GM19467 (cell line): Measurements from ENCODE around the gene WRNIP1.

ENCODE experiments used
- ATAC-seq: cut with Tn5 transposase; IDR thresholded peaks from one replicate; pipeline ENCODE4 v1.9.1; 2021; ENCODE audit warnings: mild to moderate bottlenecking, moderate library complexity; ENCODE audit not compliant: unreplicated experiment

Gene WRNIP1

DNA sequence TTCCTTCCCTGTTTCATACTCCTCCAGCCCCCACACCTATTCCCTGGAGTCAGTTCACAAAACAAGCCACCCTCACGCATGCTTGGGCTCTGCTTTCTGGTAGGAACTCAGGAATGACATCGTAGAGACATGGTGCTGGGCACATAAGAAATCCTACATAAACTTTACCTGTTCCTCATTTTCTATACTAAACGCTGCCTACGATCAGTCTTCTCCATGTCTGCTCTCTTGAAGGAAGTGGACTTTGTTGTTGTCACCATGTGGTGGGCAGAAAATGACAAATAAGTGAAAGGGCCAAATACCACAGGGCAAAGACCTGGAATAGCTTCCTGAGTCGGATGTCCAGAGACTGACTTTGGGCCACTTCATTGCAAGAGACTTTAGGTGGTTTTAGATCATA lies 24.6 kb upstream of the WRNIP1 start:
- ATAC-seq = no peak

DNA sequence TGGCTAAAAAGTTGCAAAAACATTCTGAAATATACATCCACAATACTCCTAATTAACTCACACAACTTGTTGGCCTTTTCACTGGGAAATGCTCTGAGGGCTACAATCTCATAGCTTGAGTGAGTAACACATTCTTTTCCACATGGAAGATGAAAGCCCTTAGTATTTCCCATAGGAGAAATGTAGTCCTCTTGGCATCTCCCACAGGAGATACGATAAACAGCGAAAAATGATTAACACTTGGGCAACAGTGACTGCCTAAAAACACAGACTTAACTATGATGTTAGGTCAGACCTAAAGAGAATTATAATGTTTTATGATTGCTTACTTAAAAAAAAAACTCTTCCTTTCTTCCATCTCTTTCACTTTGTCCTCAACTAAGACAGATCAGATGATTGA lies 23.4 kb upstream of the WRNIP1 start:
- ATAC-seq = no peak

DNA sequence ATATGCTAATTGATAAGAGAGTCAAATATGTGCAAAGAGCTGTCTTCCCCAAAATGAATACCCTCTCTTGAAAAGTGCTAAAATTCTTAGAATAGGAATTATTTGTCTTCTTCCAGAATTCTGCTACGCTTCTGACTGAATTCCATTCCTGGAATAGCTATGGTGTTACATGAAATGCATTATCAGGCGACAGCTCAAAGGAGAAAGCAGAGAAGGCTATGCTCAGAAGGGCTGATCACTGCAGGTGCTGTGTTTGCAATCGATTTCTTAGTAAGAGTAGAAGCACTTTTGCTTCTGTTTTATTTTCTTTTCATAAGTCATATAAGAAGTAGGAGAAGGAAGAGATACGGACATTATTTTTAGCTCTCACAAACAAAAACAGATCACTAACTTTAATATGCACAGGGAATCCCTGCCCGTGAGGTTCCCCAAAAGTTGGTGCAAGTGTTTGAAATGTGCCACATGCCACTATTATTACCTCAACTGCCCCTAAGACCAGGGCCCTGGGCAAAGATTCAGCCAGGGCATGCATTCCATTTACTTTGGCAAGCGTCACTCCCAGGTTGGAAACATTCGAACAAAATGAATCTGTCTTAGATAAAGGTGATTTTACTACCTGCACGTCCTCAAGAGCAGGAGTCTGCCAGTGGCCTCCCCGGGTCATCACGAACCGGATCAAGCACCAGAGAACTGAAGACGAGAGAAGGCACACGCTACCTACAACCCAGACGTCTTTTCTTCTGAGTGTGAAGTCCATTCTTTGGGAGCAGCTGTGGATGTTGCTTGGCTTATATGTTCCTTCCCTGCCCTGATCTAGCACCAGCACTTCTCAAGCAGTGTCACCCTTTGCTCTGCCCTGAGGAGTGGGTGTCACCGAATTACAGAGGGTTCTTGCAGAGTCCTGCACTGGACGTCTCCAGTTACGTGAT lies 21.6 kb upstream of the WRNIP1 start:
- ATAC-seq = no peak

DNA sequence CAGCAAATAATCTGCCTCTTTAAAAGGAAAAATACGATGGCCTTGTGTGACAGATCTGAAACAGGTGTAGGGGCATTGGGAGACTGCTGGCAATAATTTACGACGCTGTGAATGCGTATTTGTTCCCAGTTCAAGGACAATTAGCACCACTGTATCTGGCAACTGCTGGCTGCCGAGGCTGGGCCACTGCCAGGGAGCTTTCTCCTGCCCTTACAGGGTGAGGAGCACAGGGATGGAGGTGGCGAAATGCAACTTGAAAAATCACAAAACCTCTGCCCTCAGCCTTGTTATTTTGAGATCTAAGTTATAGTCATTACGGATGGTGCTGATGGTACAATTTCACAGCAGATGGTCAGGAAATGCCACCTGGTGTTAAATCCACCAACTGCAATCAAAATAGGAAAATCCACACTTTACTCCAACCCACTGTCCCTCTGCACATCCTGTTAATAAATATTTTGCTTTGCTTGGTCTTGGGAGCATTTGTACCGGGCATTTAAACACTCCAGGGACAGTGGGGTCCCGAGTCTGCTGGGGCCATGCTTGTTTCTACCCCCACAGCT lies 20.9 kb upstream of the WRNIP1 start:
- ATAC-seq = no peak

DNA sequence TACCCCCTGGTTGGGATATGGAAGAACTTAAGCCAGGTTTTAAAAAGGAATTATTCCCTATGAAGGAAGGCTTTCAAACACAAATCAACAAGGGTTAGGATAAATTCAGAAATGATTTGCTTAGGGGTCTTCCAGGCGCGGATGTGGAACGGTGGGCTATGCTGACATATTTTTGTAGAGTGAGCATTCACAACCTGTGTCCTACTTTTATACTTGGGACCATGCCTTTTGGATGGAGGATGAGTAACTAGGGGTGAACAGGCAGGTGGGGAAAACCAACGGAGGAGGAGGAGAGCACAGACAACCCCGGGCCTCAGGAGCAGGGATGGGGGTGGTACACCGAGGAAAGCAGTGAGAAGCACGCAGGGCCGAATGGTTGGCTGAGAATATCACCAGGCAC lies 20.4 kb upstream of the WRNIP1 start:
- no peak for ATAC-seq

DNA sequence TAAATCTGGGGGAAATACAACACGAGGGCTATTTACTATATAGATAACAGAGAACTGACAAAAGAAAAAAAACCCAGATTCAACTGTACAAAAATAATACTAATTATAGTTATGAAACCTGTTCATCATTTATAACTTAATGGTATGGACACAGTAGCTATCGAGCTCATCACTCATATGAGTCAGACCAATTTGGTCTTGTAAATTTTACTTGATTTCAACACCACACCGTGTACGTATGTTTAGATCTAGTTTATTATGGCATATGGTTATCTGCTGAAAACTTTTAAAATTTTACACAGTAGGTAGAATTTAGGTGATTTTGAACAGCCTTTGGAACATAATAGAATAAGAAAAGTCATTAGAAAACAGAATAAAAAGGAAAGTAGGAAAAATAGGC lies 19.9 kb upstream of the WRNIP1 start:
- ATAC-seq = no peak

DNA sequence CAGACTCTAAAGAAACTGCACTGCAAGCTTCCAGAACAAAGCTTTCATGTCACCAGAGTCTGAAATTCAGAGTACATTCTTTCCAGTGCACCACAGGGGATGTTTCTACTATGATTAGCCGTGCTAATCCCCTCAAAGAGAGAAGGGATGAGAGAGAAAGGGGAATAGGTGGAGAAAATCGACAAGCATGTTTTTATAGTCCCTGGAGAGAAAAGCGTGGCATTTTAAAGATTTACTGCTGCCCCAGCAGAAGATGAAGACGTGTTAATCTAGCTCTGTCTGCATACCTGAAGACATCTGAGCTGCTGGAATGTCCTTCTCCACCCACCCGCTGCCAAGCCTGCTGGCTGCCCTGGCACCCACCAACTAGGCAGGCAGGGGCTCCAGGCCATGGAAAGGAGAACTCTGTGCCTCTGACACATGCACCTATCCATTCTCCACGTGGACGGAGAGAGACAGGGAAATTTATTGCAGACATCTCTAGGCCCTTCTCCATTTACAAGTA lies 18.6 kb upstream of the WRNIP1 start:
- ATAC-seq = no peak

DNA sequence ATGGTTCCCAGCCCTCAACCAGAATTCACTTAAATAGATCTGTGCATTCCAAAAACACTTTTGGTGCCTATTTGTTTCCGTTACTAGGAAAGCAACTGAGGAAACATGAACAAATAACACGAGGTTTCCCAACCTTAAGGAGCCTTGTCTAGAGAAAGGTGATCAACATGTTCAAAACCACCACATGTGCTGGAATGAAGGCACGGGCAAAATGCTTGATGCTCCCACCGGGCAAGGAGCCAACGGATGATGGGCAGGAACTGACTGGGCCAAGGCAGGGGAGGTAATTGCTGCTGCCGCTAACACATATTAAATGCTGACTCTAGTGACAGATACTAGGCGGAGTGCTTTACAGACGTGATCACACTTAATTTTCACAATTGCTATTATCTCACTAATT lies 17.0 kb upstream of the WRNIP1 start:
- no peak for ATAC-seq

DNA sequence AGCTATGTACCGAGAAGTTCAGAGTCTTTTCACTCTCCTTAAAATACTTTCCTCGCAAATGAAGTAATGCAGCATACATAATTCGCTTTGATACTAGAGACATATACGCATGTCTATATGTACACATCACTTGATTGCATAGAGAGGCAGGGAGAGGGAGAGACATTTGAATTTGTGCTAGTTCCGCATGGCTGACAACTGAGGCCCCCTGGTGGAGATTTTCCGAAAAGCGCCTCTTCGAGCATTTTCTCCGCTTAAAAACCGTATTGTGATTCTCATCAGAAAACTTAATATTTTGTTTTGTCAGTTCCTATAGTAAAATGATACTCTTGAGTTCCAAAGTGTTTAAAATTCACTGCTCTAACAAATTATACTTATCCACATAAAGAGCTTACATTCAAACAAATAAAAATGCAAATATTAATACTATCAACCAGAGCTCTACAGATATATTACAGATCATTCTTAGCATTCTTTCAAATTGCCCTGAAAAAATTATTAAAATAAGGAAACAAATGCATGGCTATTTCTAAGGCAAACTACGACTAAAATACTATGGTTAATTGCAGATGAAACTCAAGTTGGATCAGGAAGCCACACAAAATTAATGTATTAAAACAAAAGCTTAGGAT lies 15.1 kb upstream of the WRNIP1 start:
- ATAC-seq = no peak

DNA sequence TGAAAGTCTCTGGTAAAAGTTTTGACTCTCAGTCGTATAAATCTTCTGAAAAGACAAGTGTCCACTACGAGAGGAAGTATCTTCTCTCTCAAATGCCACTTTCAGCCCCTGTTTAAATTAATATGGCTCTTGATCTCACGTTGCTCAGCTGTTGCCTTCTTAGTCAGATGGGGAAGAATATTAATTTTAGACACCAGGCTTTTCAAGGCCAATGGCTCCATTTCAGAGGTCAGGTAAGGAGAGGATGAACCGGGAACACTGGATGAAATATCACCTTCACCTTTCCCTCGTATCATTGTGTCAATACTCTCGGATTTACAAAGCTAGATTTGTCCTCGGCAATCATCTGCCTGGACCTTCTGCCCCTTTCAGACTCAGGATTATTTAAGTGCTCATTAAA lies 14.4 kb upstream of the WRNIP1 start, which contains the start of gene MYLK4:
Gene MYLK4 (minus strand): TSS at position 91 of the 400 bp plus-strand sequence. CDS start 1,628 bp downstream, outside the sequence.
- no peak for ATAC-seq

DNA sequence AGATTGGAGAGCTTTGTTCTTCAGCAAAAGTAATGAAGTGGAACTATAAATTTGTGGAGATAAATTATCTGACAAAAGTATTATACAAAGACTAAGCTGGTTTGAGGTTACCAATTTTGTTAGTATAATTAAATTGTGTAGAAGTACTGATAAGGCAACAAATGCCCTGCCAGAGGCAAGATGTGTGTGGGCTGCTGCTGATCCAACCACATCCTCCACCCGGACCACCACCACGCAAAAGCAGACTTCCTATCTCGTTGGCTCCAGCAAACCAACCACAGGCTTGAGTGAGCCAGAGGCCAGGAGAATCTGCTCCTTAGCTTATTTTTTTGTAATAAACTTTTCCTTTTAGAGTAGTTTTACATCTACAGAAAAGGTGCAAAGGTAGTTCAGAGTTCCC lies 13.3 kb upstream of the WRNIP1 start:
- no peak for ATAC-seq

DNA sequence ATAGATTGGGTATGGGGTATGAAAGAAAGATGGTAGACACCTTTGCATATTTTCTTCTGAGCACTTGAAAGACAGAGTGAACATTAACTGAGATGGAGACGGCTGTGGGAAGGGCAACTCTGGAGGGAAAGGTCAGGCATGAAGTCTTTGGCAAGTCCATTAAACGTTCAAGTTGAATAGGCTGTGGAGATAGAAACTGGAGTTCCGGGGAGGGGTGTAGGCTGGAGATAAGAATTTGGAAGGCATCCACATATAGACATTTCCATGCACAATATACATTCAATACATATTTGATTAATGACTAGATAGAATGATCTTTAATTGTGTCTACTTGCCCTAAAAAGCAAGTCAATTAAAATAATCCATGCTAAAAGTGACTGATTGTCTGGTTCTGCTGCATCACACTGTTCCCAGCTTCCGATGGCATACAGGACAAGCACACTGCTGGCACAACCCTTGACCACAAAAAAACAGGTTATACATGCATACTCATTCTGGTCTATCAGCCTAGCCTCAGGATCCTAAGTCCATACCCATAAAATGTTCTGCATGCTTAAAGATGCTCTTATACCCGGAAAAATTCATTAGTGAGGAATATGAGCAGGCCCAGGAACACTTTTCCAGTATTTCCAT lies 12.6 kb upstream of the WRNIP1 start:
- ATAC-seq = no peak

DNA sequence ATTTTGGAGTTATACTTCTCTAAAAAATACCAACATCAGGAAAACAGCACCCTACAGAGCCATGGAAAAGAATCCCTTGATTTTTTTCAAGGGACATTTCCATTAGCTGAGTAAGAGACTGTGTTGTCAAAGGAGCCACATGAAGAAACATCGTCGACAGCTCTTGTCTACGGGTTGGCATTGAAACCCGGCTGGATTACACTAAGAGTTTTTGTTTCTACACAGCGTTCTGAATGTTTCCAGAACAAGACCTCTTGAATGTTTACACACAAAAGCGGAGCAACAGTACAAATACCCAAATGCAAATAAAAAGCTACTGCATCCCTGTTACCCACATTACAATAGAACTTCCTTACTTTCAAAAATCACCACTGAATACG lies 12.1 kb upstream of the WRNIP1 start:
- no peak for ATAC-seq

DNA sequence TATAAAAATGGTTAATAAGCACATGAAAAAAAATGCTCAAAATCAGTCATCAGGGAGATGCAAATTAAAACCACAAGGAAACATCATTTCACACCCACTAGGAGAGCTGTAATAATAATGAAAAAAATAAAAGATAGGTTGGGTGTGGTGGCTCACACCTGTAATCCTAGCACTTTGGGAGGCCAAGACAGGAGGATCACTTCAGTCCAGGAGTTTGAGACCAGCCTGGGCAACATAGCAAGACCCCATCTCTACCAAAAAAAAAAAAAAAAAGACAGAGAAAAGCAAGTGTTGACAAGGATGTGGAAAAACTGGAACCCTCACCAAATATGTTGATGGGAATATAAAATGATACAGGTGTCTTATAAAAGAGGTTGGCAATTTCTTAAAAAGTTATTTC lies 11.4 kb upstream of the WRNIP1 start:
- no peak for ATAC-seq

DNA sequence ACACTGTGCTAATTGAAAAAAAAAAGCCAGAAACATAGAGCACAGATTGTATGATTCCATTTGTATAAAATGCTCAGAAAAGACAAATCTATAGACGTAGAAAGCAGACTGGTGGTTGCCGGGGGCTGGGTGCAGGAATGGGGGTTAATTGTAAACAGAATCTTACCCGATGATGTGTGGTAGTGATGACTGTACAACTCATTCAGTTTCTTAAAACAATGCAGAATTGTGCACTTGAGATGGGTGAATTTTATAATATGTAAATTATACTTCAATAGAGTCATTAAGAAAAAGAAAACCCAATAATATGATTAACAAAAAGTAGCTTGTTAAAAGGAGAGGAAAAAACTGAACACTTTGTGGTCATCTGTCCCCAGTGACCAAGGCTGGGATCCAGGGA lies 10.8 kb upstream of the WRNIP1 start:
- ATAC-seq = no peak

DNA sequence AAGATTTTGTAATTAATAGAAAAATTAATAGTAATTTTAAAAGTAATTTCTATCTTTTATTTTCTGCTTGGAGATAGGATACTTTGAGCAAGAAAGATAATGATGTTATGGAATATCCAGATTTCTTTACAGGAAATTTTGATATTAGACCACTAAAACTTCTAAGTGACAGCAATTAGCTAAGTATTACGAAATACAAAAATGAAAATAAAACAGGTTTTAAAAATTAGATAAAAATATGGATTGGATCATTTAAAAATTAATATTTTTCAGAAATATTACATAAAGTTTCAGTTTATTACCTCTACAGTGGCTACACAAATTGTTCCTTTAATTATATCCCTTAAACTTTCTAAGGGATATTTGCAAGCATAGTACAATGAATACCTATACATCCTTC lies 10.3 kb upstream of the WRNIP1 start:
- ATAC-seq = no peak

DNA sequence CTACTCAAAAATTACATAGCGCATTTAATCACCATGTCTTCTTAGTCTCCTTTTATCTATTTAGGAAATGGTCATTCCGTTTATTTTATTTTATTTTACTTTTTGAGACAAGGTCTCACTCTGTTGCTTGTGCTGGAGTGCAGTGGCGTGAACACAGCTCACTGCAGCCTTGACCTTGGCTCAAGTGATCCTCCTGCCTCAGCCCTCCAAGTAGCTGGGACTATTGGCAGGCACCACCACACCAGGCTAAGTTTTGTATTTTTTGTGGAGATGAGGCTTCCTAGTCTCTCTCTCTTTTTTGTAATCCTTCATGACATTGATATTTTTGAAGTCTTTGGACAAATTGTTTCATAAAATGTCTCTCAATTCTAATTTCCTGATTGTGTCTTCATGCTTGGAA lies 9.7 kb upstream of the WRNIP1 start:
- no peak for ATAC-seq

DNA sequence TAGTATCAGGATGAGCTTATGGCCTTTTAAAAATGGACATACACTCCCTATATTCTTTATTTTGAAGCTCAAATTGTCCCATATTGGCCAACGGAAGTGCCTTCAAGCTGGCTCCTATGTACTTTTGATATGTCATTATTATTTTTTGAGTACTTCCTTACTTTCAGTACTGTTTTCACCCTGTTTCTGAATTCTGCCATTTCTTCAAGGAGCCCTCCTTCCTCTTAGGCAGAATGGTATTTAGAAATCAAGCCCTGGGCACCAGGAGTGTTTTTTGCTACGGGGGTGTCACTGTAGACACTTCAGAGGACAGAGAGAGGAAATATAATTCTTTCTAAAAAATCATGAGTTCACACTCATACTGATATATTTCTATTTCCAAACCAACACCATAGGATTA lies 9.0 kb upstream of the WRNIP1 start:
- ATAC-seq = no peak

DNA sequence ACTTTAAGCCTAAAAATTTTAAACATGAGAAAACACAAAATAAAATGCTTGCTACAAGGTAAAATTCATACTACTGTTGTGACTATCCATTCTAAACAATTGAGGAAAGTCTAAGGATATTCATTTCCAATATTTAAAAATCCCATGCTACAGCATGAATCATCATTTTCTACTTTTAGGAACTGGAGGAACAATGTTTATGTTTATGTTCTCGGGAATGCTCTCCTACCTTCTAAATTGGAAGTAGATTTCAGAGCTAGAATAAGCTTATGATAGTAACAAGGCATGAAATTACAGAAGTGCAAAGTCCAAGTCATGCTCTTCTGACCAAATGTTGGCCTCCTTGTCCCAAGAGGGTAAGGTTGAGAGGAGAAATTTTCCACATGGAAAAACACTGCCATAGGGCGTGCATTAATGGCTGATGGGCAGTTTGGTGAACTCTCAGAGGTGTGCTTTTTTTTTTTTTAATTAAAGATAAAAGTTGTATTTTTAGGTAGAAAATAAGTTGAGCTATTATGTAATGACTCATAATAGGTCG lies 8.4 kb upstream of the WRNIP1 start:
- no peak for ATAC-seq

DNA sequence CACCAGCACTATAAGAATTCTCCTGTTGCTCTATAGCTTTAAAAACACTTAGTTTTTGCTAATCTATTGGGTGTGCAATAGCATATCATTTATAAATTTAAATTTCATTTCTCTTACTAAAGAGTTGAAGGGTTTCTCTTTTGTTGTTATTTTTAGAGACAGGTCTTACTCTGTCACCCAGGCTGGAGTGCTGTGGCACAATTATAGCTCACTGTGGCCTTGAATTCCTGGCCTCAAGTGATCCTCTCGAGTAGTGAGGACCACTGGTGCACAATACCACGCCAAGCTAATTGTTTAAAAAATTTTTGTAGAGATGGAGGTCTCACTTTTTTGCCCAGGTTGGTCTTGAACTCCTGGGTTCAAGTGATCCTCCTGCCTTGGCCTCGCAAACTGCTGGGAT lies 6.2 kb upstream of the WRNIP1 start:
- ATAC-seq = no peak
